NCI-H1105 (cell line): Measurements from ENCODE around the gene PRRT1.
"Not testable (repeated sequence)": the region's sequence is repeated elsewhere in the genome, so short reads cannot be mapped to it uniquely, and the experiment has no call there.

ENCODE experiments used
- DNase-seq: peaks from one replicate; lab custom pipeline; 2025; lab: John Stamatoyannopoulos, UW

Gene PRRT1

GRCh38 chr6:32120573-32121059 is 31.1 kb downstream of the PRRT1 start:
- DNase-seq: no peak

DNA sequence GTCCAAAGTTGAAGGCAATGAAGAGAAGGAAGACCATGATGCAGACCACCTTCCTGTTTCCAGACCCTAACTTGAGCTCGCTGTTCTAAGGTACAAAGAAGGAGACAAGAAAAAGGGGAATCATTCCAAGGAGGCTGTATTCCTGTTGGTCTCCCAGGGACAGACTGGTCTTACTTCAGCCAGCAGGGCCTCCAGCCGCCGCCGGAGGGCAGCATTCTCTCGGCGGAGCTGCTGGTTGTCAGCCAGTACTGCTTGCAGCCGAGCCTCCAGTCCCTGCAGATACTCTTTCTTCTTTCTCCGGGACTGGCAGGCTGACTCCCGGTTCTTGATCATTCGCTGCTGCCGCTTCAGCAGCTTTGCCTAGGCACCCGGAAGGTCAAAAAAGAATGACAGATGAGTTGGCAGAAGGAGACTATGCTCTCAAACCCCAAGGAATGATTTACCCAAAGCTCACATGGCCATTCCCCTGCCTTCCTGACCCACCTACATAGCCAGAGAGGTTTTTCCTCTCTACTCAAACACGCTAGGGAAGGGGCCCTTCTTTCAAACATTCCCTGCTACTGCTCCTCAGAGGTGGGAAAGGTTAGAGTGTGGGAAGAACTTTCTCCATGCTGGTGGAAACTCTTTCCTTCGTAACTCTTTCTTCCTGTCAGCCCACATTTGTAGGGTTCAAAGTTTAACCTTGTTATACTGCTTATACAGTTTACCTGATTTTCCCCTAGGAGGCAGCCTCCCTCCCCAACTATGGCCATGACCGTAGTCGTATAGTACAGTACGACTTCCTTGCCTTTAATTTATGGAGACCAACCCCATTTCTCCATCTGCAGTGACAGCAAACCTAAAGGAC is 32.7 kb downstream of the PRRT1 start:
- peak; percentile 27 for DNase-seq

GRCh38 chr6:32117461-32117860 is 34.3 kb downstream of the PRRT1 start:
- DNase-seq: no peak

DNA sequence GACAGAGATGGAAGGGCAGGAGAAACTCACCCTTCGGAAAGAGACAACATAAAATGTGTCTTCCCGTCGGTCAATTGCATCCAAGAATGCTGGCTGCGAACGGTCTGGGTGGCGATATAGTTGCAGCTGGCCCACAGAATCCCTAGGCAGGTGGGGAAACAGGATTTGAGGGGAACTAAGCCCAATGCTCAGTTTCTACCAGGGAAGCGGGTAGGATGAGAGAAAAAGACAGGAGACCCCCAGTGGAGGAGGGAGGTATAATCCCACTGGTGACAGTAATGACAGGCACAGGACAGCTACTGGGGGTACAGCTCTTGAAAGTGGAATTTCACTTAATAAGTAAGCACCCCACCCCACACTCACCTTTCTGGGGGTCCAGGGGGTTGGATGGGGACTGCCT is 35.1 kb downstream of the PRRT1 start:
- no peak for DNase-seq

GRCh38 chr6:32115623-32116022 is 36.1 kb downstream of the PRRT1 start:
- no peak for DNase-seq

GRCh38 chr6:32114796-32115195 is 36.9 kb downstream of the PRRT1 start:
- DNase-seq: no peak

GRCh38 chr6:32113386-32114352 is 38.1 kb downstream of the PRRT1 start:
- no peak for DNase-seq

GRCh38 chr6:32112431-32112980 is 39.2 kb downstream of the PRRT1 start:
- no peak for DNase-seq

DNA sequence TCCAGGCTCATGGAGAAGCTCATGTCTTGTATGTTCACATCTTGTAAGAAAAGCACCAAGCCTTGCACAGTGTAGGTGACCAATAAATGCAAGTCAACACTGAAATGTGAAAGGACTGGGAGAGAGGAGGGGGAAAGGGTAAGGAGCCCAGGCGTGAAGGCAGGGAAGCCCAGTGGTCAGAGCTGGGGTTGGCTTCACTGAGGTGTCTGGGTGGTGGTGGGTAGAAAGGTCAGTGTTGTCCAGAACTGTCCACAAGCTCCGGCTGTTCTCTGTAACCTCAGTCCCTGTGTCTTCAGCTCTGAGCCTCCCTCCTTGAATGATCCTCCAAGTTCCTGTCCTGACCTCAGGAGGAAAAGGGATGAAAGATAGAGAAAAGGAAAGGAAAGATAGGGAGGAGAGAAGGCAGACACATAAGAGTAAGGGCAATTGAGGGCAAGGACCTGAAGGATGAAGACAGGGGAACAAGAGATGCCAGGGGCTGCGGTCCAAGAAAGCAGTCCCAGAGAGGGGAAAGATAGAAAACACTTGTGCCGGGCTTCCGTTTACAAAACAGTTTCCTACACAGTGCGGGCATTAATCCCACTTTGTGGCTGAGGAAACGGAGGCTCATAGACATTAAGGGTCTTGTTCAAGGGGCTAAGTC is 40.2 kb downstream of the PRRT1 start:
- no peak for DNase-seq

DNA sequence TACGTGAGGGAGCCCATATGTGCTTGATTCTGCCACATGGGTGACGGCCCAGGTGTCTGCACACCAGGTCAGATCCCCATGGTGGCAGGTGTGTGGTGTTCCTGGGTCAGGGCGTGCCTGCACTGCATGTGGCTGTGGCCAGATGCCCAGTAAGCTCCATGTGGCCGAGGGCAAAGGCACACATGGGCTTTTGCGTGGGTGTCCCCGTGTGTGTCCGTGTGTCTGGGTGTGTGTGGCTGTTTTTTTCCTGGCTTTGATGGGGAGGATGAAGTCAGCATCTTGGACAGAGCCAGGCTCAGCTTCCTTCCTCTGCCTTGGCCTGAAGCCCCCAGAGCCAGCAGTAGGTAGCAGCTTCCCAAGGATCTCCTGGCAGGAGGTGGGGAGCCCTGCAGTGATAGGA is 41.1 kb downstream of the PRRT1 start:
- DNase-seq: no peak

DNA sequence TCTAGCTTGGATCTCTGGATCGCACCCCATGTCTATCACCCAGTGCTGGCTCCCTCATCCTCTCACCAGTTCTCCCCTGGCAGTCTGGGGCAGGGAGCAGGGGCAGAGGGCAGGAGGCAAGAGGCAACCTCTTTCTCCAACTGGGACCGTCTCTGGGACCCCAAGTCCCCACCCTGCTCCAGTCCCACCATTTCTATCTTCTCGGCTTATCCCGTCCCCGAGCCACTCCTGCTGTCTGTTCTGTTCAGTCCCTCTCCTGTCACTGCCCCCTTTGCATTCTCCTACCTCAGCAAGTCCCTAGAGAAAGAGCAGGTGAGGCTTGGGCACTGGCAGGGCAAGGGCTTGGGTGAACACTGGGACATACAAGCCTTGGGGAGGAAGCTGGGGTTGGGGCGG is 42.0 kb downstream of the PRRT1 start:
- DNase-seq: no peak

DNA sequence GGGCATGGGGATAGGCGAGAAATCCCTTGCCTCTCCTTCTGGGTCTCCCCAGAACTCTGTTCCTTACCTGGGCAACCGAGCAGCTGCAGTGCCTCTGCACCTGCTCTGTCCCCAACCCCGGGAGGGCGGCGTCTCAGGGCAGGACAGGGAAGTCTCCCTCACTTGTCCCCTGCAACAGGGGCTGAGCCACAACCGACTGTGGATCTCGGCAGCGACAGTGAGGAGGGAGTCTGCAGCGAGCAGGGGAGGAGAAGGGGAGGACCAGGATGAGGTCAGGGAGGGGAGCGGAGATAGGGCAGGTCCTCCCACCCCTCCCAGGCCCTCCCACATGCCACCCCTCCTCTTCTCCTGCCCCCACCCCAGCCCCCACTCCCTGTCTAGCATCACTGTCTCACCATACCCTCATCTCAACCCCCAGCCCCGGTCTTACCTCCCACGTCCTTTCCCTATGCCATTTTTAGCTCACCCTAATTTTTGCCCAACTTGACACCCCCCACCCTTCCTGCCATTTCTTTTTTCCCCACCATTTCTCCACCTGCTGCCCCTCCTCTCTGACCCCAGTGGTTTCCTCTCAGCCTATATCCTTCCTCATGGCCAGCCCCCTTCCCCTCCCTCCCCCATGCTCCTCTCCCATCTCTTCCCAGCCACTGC is 42.5 kb downstream of the PRRT1 start, which contains the start of gene TNXB:
Gene TNXB (minus strand): TSS at position 225 of the 651 bp plus-strand sequence. CDS start 11,140 bp downstream, outside the sequence.
- peak; percentile 18 for DNase-seq

GRCh38 chr6:32108727-32109113 is 43.0 kb downstream of the PRRT1 start:
- DNase-seq: no peak

DNA sequence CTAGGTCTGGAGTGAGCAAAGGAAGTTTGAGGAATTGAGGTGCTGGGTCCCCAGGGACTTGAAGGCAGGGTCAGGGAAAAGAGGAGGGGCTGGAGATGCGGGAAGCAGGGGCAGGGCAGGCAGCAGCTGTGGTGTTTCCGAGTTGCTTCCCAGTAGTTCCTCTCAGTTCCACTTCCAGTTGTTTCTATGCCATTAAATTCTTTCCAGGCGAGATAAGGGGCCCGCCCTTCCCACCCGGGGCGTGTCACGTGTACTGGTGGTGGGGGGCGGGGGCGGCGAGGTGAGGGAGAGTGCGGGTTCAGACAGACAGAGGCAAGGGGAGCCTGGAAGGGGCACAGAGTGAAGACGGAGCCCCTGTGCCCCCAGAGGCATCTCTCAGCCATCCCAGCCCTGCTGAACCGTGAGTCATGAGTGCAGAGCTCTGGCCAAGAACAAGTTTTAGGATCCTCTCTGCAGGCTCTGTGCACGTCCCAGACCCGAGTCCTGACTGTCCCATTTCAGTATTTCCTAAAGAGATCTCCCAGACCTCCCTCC is 43.6 kb downstream of the PRRT1 start:
- no peak for DNase-seq

GRCh38 chr6:32107406-32107805 is 44.3 kb downstream of the PRRT1 start:
- DNase-seq: no peak

GRCh38 chr6:32105433-32105832 is 46.3 kb downstream of the PRRT1 start:
- DNase-seq: no peak

- no peak for DNase-seq
These were observed 49.5 kb downstream of the PRRT1 start for GRCh38 chr6:32102255-32102654.

- DNase-seq: not testable (repeated sequence)
These were observed 51.5 kb downstream of the PRRT1 start for GRCh38 chr6:32100251-32100650.
